Neural cell (in vitro differentiated cells): Measurements from ENCODE around the gene PTPRN2. TPM values are rescaled to one million over a fixed set of nuclear protein-coding genes. Genes with fewer than 3 reads are reported as not detected.

Experiments used
- H2AFZ ChIP-seq: fragments of 200-600, 300-800 bp; sonication (generic), shearing (Covaris generic); 2 replicates; pipeline ENCODE4 v1.6.0; 2014; ENCODE audit warnings: low read depth, mild to moderate bottlenecking, antibody characterized with exemption, low read length, moderate library complexity
- H3F3A ChIP-seq: fragments of 200-600 bp; shearing (Covaris generic); 2 replicates; pipeline ENCODE4 v1.6.1; 2016; ENCODE audit warnings: mild to moderate bottlenecking, moderate library complexity, mixed read lengths, antibody characterized with exemption, low read length; ENCODE audit not compliant: insufficient read depth, poor library complexity, severe bottlenecking
- H3K27ac ChIP-seq: fragments of 200-600, 300-800 bp; sonication (generic), shearing (Covaris generic); 2 replicates; pipeline ENCODE4 v1.5.1; 2014; ENCODE audit warnings: mild to moderate bottlenecking, low read length, moderate library complexity
- H3K27me3 ChIP-seq: fragments of 300-800, 200-600 bp; sonication (generic), shearing (Covaris generic); 2 replicates; pipeline ENCODE4 v1.6.0; 2014; ENCODE audit warnings: mild to moderate bottlenecking, low read depth, low read length, moderate library complexity; ENCODE audit not compliant: insufficient read depth
- H3K36me3 ChIP-seq: fragments of 300-800, 200-600 bp; sonication (generic), shearing (Covaris generic); 2 replicates; pipeline ENCODE4 v1.5.1; 2014; ENCODE audit warnings: mild to moderate bottlenecking, antibody characterized with exemption, low read length, moderate library complexity; ENCODE audit not compliant: insufficient read depth
- H3K4me2 ChIP-seq: fragments of 300-800, 200-600 bp; sonication (generic), shearing (Covaris generic); 2 replicates; pipeline ENCODE4 v1.6.0; 2014; ENCODE audit warnings: mild to moderate bottlenecking, low read length
- H3K4me3 ChIP-seq: fragments of 300-800, 200-600 bp; sonication (generic), shearing (Covaris generic); 2 replicates; pipeline ENCODE4 v1.5.1; 2014; ENCODE audit warnings: mild to moderate bottlenecking, low read length, moderate library complexity
- H3K79me2 ChIP-seq: fragments of 200-600 bp; shearing (Covaris generic); replicated peaks from 2 replicates; pipeline ENCODE4 v1.6.0; 2014; ENCODE audit warnings: mild to moderate bottlenecking, low read length, moderate library complexity; ENCODE audit not compliant: insufficient read depth
- H3K9ac ChIP-seq: fragments of 300-800, 200-600 bp; sonication (generic), shearing (Covaris generic); 2 replicates; pipeline ENCODE4 v1.6.1; 2016; ENCODE audit warnings: mild to moderate bottlenecking, low read length, mixed read lengths
- H3K9me2 ChIP-seq: fragments of 200-600 bp; shearing (Covaris generic); 2 replicates; pipeline ENCODE4 v1.6.1; 2016; ENCODE audit warnings: mild to moderate bottlenecking, low read length, mixed read lengths; ENCODE audit not compliant: insufficient read depth
- H3K9me3 ChIP-seq: fragments of 200-600, 300-800 bp; sonication (generic), shearing (Covaris generic); 2 replicates; pipeline ENCODE4 v1.6.1; 2016; ENCODE audit warnings: mild to moderate bottlenecking, mixed run types, low read length, moderate library complexity, mixed read lengths
- H4K20me1 ChIP-seq: fragments of 200-600 bp; shearing (Covaris generic); 2 replicates; pipeline ENCODE4 v1.6.1; 2016; ENCODE audit warnings: mild to moderate bottlenecking, mixed run types; ENCODE audit not compliant: insufficient read depth
- EP300 ChIP-seq: fragments of 450-650 bp; conservative IDR thresholded peaks from 2 replicates; pipeline ENCODE4 v1.6.1; 2014; ENCODE audit warnings: antibody characterized with exemption, mild to moderate bottlenecking, moderate library complexity; ENCODE audit not compliant: poor library complexity, severe bottlenecking
- EZH2 ChIP-seq: fragments of 200-600, 300-800 bp; shearing (Covaris generic), sonication (generic); IDR thresholded peaks from 2 replicates; pipeline ENCODE4 v1.6.1; 2014; ENCODE audit warnings: antibody characterized with exemption, low read length, borderline replicate concordance, mild to moderate bottlenecking; ENCODE audit not compliant: insufficient read depth, poor library complexity, severe bottlenecking
- MXI1 ChIP-seq: fragments of 450-650 bp; conservative IDR thresholded peaks from 2 replicates; pipeline ENCODE4 v1.6.1; 2014; ENCODE audit warnings: antibody characterized with exemption, mild to moderate bottlenecking; ENCODE audit not compliant: poor library complexity, severe bottlenecking
- POLR2AphosphoS5 ChIP-seq: IDR thresholded peaks from 2 replicates; pipeline ENCODE4 v1.6.1; 2012
- RAD21 ChIP-seq: fragments of 450-650 bp; conservative IDR thresholded peaks from 2 replicates; pipeline ENCODE4 v1.6.1; 2014; ENCODE audit warnings: antibody characterized with exemption, mild to moderate bottlenecking, moderate library complexity
- REST ChIP-seq: IDR thresholded peaks from 2 replicates; pipeline ENCODE4 v1.6.1; 2012; ENCODE audit warnings: borderline replicate concordance
- SMC3 ChIP-seq: fragments of 450-650 bp; conservative IDR thresholded peaks from 2 replicates; pipeline ENCODE4 v1.6.1; 2014; ENCODE audit warnings: antibody characterized with exemption, mild to moderate bottlenecking, moderate library complexity; ENCODE audit not compliant: poor library complexity
- TAF1 ChIP-seq: IDR thresholded peaks from 2 replicates; pipeline ENCODE4 v1.6.1; 2012; ENCODE audit warnings: low read depth
- polyA plus RNA-seq: library from polyadenylated mRNA; depleted of rRNA; stranded (reverse); fragments of >200 nt; gene quantifications from 2 replicates; pipeline ENCODE4 v1.2.3, GENCODE V29; 2014
- TF ChIP-seq, protein P1 (sequence below): fragments of 450-650 bp; IDR thresholded peaks from 2 replicates; pipeline ENCODE4 v1.5.1; 2014; ENCODE audit warnings: antibody characterized with exemption, mild to moderate bottlenecking, moderate library complexity; ENCODE audit not compliant: poor library complexity, severe bottlenecking

The PTPRN2 gene
- polyA plus RNA-seq, 1 donor from 2014 or later, result 31.0 TPM

DNA sequence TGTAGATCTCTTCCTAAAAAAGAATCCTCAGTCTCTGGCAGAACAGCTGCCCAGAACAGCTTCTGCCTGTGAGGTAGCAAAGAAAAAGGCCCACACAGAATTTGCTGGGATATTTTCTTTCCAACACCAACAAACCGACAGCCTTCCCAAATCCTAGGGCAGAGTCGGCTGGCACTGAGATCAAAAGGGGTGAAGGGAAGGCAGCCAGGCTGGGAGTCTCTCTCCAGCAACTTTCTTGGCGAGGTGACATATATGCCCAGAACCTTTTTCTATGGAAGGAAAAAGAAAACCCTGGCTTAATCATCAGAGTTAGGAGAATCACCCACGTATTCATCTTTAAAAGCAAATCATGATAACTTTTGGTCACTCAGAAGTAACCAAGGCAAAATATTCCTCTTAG, 971.2 kb downstream of the PTPRN2 start:
- Histone ChIP-seq H3K9ac (no peak overlapping the region), H3K36me3 (peaks cover 17% of the 10 kb centered on the region), H3K27me3 (no peaks in the 10 kb centered on the region), H3K4me3 (no peak overlapping the region), H3K9me2 (no peaks in the 10 kb centered on the region), H3K79me2 (peaks cover 3% of the 10 kb centered on the region), H3F3A (no peaks in the 10 kb centered on the region), H3K9me3 (no peaks in the 10 kb centered on the region), H3K4me2 (no peak overlapping the region), H2AFZ (no peak overlapping the region), H4K20me1 (no peaks in the 10 kb centered on the region), H3K27ac (no peak overlapping the region)
- TF ChIP-seq EZH2 (no peak), REST (no peak), MXI1 (no peak), SMC3 (no peak), POLR2AphosphoS5 (no peak), TAF1 (no peak), RAD21 (no peak), EP300 (no peak)
- TF ChIP-seq, protein P1, sequence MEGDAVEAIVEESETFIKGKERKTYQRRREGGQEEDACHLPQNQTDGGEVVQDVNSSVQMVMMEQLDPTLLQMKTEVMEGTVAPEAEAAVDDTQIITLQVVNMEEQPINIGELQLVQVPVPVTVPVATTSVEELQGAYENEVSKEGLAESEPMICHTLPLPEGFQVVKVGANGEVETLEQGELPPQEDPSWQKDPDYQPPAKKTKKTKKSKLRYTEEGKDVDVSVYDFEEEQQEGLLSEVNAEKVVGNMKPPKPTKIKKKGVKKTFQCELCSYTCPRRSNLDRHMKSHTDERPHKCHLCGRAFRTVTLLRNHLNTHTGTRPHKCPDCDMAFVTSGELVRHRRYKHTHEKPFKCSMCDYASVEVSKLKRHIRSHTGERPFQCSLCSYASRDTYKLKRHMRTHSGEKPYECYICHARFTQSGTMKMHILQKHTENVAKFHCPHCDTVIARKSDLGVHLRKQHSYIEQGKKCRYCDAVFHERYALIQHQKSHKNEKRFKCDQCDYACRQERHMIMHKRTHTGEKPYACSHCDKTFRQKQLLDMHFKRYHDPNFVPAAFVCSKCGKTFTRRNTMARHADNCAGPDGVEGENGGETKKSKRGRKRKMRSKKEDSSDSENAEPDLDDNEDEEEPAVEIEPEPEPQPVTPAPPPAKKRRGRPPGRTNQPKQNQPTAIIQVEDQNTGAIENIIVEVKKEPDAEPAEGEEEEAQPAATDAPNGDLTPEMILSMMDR, result no peak

- no peaks in the 10 kb centered on the region for H3F3A ChIP-seq
- no peak for TF ChIP-seq MXI1
- TF ChIP-seq REST, result no peak
- TF ChIP-seq EZH2, result no peak
- TF ChIP-seq, protein P1, result no peak
- no peak for TF ChIP-seq RAD21
- no peak for TF ChIP-seq POLR2AphosphoS5
- TF ChIP-seq EP300, result no peak
- TF ChIP-seq SMC3, result no peak
Observed at GRCh38 chr7:157615852-157616251, 971.8 kb downstream of the PTPRN2 start.

More at GRCh38 chr7:157615852-157616251, 971.8 kb downstream of the PTPRN2 start:
- Histone ChIP-seq H3K4me2 (no peak overlapping the region), H4K20me1 (no peaks in the 10 kb centered on the region), H3K9me2 (no peaks in the 10 kb centered on the region), H3K9ac (no peak overlapping the region), H3K79me2 (peaks cover 3% of the 10 kb centered on the region), H3K27ac (no peak overlapping the region), H3K9me3 (no peaks in the 10 kb centered on the region), H2AFZ (no peak overlapping the region), H3K36me3 (peaks cover 12% of the 10 kb centered on the region), H3K27me3 (no peaks in the 10 kb centered on the region), H3K4me3 (no peak overlapping the region)
